A673 (cell line): ENCODE results near the gene BLTP2. TPM values are rescaled to one million over a fixed set of nuclear protein-coding genes. Genes with fewer than 3 reads are reported as not detected.

Experiments
- BruUV-seq: library from RNA; stranded (reverse); fragments of 400-500 nt; replicated peaks from 2 replicates; lab custom pipeline; 2021; lab: Mats Ljungman, UMichigan
- CTCF ChIA-PET: fragments of 300-600 bp; sonication (Branson Sonifier 250); formaldehyde crosslinking; loops from one replicate; lab custom pipeline; 2022; ENCODE audit warnings: antibody characterized with exemption; lab: Charles Lee
- POLR2A ChIA-PET: fragments of 300-600 bp; sonication (Branson Sonifier 250); formaldehyde crosslinking; loops from one replicate; lab custom pipeline; 2022; ENCODE audit warnings: antibody characterized with exemption; ENCODE audit not compliant: low non-redundant PET; lab: Charles Lee
- DNase-seq: peaks from one replicate; pipeline ENCODE4 v3.0.0-alpha.2; 2015; ENCODE audit warnings: low spot score
- H3K27ac ChIP-seq: fragments of 200-600 bp; sonication (generic); 2 replicates; pipeline ENCODE4 v1.5.1; 2016; ENCODE audit warnings: mixed run types, low read depth, mild to moderate bottlenecking, mixed read lengths, antibody characterized with exemption, low read length; ENCODE audit not compliant: poor library complexity, severe bottlenecking
- H3K27me3 ChIP-seq: fragments of 200-600 bp; sonication (generic); replicated peaks from 2 replicates; pipeline ENCODE4 v1.6.1; 2017; ENCODE audit warnings: mixed run types, low read depth, mild to moderate bottlenecking, mixed read lengths, antibody characterized with exemption, low read length; ENCODE audit not compliant: insufficient read depth, poor library complexity
- H3K36me3 ChIP-seq: fragments of 200-600 bp; sonication (generic); 2 replicates; pipeline ENCODE4 v1.6.1; 2016; ENCODE audit warnings: mixed run types, mild to moderate bottlenecking, mixed read lengths, antibody characterized with exemption, low read length; ENCODE audit not compliant: insufficient read depth, poor library complexity, severe bottlenecking
- H3K4me1 ChIP-seq: fragments of 200-600 bp; sonication (generic); 2 replicates; pipeline ENCODE4 v1.6.1; 2017; ENCODE audit warnings: mixed run types, mild to moderate bottlenecking, mixed read lengths, antibody characterized with exemption, low read length; ENCODE audit not compliant: insufficient read depth, poor library complexity, severe bottlenecking
- H3K4me3 ChIP-seq: fragments of 200-600 bp; sonication (generic); 2 replicates; pipeline ENCODE4 v1.5.1; 2016; ENCODE audit warnings: low read depth, mixed run types, mild to moderate bottlenecking, mixed read lengths, low read length; ENCODE audit not compliant: poor library complexity, severe bottlenecking
- H3K9me3 ChIP-seq: fragments of 200-600 bp; sonication (generic); 2 replicates; pipeline ENCODE4 v1.6.1; 2016; ENCODE audit warnings: mixed run types, low read depth, mild to moderate bottlenecking, mixed read lengths, antibody characterized with exemption, low read length; ENCODE audit not compliant: poor library complexity, severe bottlenecking
- CTCF ChIP-seq: fragments of 300-800, 200-600 bp; sonication (generic); conservative IDR thresholded peaks from 2 replicates; pipeline ENCODE4 v1.5.1; 2017; ENCODE audit warnings: low read depth, mild to moderate bottlenecking, antibody characterized with exemption, low read length, moderate library complexity, mixed read lengths
- EZH2 ChIP-seq: fragments of 200-600 bp; sonication (generic); IDR thresholded peaks from 2 replicates; pipeline ENCODE4 v1.6.1; 2017; ENCODE audit warnings: borderline replicate concordance, low read depth, mild to moderate bottlenecking, mixed read lengths, antibody characterized with exemption, low read length; ENCODE audit not compliant: poor library complexity, severe bottlenecking
- intact Hi-C: fragments of 100-400 bp; cut with micrococcal nuclease; formaldehyde crosslinking; loops from one replicate; pipeline ENCODE4 v1.10.0; 2022; ENCODE audit not compliant: unreplicated experiment
- total RNA-seq: library from RNA; stranded (reverse); gene quantifications from 2 replicates; pipeline ENCODE4 v1.2.3, GENCODE V29; 2021

BLTP2 gene
- total RNA-seq, 1 experiment from 2014 or later = 198 TPM

- H3K4me3 ChIP-seq = no peak overlapping the region
- no peaks in the 10 kb centered on the region for H3K9me3 ChIP-seq
- BruUV-seq = no TSS peak
- no peak for DNase-seq
- CTCF ChIA-PET = no interaction called here
- TF ChIP-seq CTCF (no peak), EZH2 (no peak)
- peaks cover 86% of the 10 kb centered on the region for H3K36me3 ChIP-seq
- H3K27me3 ChIP-seq = no peaks in the 10 kb centered on the region
- no peaks in the 10 kb centered on the region for H3K4me1 ChIP-seq
- no peak overlapping the region for H3K27ac ChIP-seq
- intact Hi-C loops = no loop called here
- POLR2A ChIA-PET = no interaction called here
These were observed 30.5 kb upstream of the BLTP2 start for GRCh38 chr17:28675490-28675889.

DNA sequence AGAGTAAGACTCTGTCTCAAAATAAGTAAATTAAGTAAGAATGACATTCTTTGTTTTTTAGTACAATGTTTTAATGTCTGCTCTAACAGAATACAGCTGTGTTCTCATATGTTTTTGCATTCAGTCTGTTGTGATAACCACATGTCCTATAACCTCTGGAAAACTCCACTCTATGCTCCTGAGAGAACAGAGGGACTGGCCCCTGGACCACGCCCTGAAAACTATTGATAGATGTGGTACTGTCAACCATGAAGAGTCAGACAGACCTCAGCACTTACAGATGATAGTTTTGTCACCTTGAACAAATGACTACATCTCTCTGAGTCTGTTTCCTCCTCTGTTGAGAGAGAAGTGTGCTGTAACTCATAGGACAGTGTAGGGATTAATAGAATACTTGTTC, 25.0 kb upstream of the BLTP2 start:
- peaks cover 60% of the 10 kb centered on the region for H3K36me3 ChIP-seq
- CTCF ChIA-PET = no interaction called here

DNA sequence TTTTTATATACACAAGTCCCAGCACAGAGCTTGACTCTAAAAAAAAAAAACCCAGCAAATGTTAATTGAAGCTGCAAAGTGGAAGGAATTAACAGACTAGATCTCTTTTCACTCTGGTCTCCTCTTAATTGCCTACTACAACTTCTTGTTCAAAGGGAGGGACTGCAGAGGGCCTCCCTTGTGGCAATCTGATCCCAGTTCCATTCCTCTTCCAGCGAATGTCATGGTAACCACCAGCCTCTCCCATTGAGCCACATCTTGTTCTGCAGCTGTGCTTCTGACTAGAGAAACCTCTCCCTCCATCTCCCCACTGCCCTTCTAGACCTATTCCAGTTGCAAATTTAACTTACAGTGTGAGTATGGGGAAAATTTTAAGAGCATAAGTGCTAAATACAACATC, 22.9 kb upstream of the BLTP2 start:
- Histone ChIP-seq H3K4me1 (peaks cover 9% of the 10 kb centered on the region), H3K27ac (no peak overlapping the region), H3K27me3 (no peaks in the 10 kb centered on the region), H3K36me3 (peaks cover 39% of the 10 kb centered on the region), H3K4me3 (no peak overlapping the region), H3K9me3 (no peaks in the 10 kb centered on the region)
- DNase-seq = no peak
- TF ChIP-seq CTCF = no peak
- ChIA-PET CTCF (no interaction called here), POLR2A (interaction anchor here (0.6 kb wide), 1 partner anchor 78 kb away, joined by 4 read pairs; no protein-coding TSS in a partner anchor)
- intact Hi-C loops = no loop called here
- no TSS peak for BruUV-seq

More for the DNA sequence above, 25.0 kb upstream of the BLTP2 start:
- DNase-seq = no peak
- TF ChIP-seq CTCF (no peak), EZH2 (no peak)
- H3K27ac ChIP-seq = no peak overlapping the region
- no peaks in the 10 kb centered on the region for H3K27me3 ChIP-seq
- no peaks in the 10 kb centered on the region for H3K9me3 ChIP-seq
- intact Hi-C loops = no loop called here
- no peak overlapping the region for H3K4me3 ChIP-seq
- no TSS peak for BruUV-seq
- H3K4me1 ChIP-seq = no peaks in the 10 kb centered on the region
- POLR2A ChIA-PET = no interaction called here
